Neural crest cell (in vitro differentiated cells): Measurements from ENCODE around the gene IFT122. TPM values are rescaled to one million over a fixed set of nuclear protein-coding genes. Genes with fewer than 3 reads are reported as not detected.
"Not testable (repeated sequence)": the region's sequence is repeated elsewhere in the genome, so short reads cannot be mapped to it uniquely, and the experiment has no call there.

Experiments used
- DNase-seq: peaks from one replicate; pipeline ENCODE4 v3.0.0; 2021; ENCODE audit warnings: low read depth, mixed read lengths, low spot score
- H3K27ac Mint-ChIP-seq: one replicate; pipeline ENCODE4 v1.8.0; 2021; ENCODE audit warnings: mild to moderate bottlenecking, mixed read lengths; ENCODE audit not compliant: unreplicated experiment
- H3K27me3 Mint-ChIP-seq: 2 replicates; pipeline ENCODE4 v1.8.0; 2021; ENCODE audit warnings: low read depth, mild to moderate bottlenecking, mixed read lengths
- H3K36me3 Mint-ChIP-seq: 2 replicates; pipeline ENCODE4 v1.8.0; 2021; ENCODE audit warnings: low read depth, mild to moderate bottlenecking, mixed read lengths
- H3K4me1 Mint-ChIP-seq: 2 replicates; pipeline ENCODE4 v1.8.0; 2021; ENCODE audit warnings: mixed read lengths
- H3K4me3 Mint-ChIP-seq: one replicate; pipeline ENCODE4 v1.8.0; 2021; ENCODE audit warnings: mild to moderate bottlenecking, mixed read lengths
- H3K9me3 Mint-ChIP-seq: 2 replicates; pipeline ENCODE4 v1.8.0; 2021; ENCODE audit warnings: mixed read lengths
- total RNA-seq: library from RNA; stranded (reverse); gene quantifications from 2 replicates; pipeline ENCODE4 v1.2.1, GENCODE V29; 2021
- TF ChIP-seq, protein P1 (sequence below): fragments of 200-600 bp; sonication (generic); conservative IDR thresholded peaks from 2 replicates; pipeline ENCODE4 v1.5.0; 2021; ENCODE audit warnings: antibody characterized with exemption, mild to moderate bottlenecking

IFT122 gene
- total RNA-seq, 1 donor from 2014 or later: 44.9 TPM

DNA sequence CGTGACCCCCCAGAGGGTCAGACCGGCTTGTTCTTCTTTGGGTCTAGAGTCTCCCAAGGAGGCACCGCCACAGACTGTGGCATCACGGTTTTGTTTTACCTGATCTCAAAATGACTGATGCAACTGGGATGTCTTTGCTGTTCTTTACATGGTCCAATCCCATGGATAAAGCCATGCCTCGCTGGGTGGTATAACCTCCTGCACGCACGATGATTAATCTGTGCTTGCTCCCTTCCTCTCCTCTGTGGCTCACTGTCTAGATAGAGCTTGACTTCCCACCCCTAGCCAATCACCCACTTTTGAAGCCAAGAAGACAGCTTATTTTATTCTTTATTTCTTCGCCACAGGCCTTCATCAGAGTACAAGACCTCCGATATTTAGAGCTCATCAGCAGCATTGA, 51.8 kb downstream of the IFT122 start:
- no peak overlapping the region for H3K4me3 Mint-ChIP-seq
- TF ChIP-seq, protein P1, sequence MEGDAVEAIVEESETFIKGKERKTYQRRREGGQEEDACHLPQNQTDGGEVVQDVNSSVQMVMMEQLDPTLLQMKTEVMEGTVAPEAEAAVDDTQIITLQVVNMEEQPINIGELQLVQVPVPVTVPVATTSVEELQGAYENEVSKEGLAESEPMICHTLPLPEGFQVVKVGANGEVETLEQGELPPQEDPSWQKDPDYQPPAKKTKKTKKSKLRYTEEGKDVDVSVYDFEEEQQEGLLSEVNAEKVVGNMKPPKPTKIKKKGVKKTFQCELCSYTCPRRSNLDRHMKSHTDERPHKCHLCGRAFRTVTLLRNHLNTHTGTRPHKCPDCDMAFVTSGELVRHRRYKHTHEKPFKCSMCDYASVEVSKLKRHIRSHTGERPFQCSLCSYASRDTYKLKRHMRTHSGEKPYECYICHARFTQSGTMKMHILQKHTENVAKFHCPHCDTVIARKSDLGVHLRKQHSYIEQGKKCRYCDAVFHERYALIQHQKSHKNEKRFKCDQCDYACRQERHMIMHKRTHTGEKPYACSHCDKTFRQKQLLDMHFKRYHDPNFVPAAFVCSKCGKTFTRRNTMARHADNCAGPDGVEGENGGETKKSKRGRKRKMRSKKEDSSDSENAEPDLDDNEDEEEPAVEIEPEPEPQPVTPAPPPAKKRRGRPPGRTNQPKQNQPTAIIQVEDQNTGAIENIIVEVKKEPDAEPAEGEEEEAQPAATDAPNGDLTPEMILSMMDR: no peak
- DNase-seq: no peak
- H3K4me1 Mint-ChIP-seq: peaks cover 17% of the 10 kb centered on the region
- no peaks in the 10 kb centered on the region for H3K9me3 Mint-ChIP-seq
- no peaks in the 10 kb centered on the region for H3K27me3 Mint-ChIP-seq
- H3K27ac Mint-ChIP-seq: no peak overlapping the region
- H3K36me3 Mint-ChIP-seq: peaks cover 2% of the 10 kb centered on the region

DNA sequence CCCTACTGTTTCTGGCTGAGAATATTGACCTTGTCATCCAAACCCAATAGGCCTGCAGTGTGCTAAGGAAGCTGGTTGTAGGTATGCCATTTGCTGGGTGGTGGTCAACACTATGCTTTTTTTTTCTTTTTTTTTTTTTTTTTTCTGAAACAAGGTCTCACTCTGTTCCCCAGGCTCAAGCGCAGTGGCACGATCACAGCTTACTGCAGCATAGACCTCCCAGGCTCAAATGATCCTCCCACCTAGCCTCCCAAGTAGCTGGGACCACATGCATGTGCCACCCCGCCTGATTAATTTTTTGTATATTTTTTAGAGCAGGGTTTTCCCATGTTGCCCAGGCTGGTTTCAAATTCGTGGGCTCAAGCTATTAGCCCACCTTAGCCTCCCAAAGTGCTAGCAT, 52.7 kb downstream of the IFT122 start:
- Mint-ChIP-seq H3K4me3 (no peak overlapping the region), H3K36me3 (peaks cover 2% of the 10 kb centered on the region), H3K9me3 (no peaks in the 10 kb centered on the region), H3K4me1 (peaks cover 17% of the 10 kb centered on the region), H3K27ac (no peak overlapping the region), H3K27me3 (no peaks in the 10 kb centered on the region)
- TF ChIP-seq, protein P1: no peak
- DNase-seq: no peak

- no peaks in the 10 kb centered on the region for H3K9me3 Mint-ChIP-seq
- no peaks in the 10 kb centered on the region for H3K27me3 Mint-ChIP-seq
- H3K4me1 Mint-ChIP-seq: peaks cover 17% of the 10 kb centered on the region
- TF ChIP-seq, protein P1: no peak
- DNase-seq: no peak
- peaks cover 2% of the 10 kb centered on the region for H3K36me3 Mint-ChIP-seq
- H3K4me3 Mint-ChIP-seq: no peak overlapping the region
- no peak overlapping the region for H3K27ac Mint-ChIP-seq
These were observed 53.2 kb downstream of the IFT122 start for GRCh38 chr3:129493206-129493605.

DNA sequence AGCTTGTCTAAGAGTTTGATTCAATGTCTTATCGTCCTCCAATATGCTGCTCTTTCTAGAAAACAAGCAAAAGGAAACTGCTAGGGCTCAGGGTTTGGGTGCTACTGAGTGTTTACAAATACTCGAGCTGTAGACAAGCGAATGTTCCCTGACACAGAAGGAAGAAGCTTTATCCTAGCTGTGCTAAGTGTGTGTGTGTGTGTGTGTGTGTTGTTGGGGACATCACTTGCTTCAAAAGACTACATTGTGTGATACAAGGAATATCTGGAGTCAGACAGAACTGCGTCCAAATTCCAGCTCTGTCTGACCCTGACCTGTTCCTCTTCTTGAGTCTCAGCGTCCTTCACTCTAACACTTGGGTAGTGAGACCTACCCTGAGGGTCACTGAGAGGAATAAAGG, 54.5 kb downstream of the IFT122 start:
- DNase-seq, H3K36me3 Mint-ChIP-seq, H3K4me3 Mint-ChIP-seq, H3K27me3 Mint-ChIP-seq, H3K9me3 Mint-ChIP-seq: not testable (repeated sequence)
- Mint-ChIP-seq H3K27ac (peak overlapping the region; percentile 7), H3K4me1 (peaks cover 23% of the 10 kb centered on the region)

DNA sequence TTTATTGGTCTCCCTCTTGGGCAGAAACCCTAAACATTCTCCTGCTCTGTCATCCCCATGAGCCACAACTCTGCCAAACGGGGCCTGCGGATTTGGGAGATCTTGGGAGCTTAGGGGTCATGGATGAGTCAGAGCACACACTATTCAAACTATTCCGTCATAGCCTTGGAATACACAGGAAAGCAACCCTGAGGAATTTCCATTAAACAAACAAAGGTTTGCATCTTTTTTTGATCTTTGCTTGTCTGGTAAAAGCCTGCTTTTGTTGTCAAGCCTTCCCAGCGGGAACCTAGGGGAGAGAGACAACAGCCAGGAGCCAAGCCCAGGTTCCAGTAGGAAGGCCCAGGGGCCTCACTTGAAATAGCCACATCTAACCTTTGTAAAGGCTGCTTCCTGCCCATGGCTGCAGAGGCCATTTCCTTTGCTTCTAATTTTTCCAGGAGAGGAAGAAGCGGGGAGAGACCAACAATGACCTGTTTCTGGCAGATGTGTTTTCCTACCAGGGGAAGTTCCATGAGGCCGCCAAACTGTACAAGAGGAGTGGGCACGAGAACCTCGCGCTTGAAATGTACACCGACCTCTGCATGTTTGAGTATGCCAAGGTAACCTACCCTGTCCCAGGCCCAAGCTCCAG, 55.1 kb downstream of the IFT122 start:
- not testable (repeated sequence) for H3K4me3 Mint-ChIP-seq, H3K36me3 Mint-ChIP-seq, H3K27me3 Mint-ChIP-seq, H3K9me3 Mint-ChIP-seq, DNase-seq
- H3K27ac Mint-ChIP-seq: peak overlapping the region; percentile 44
- peaks cover 22% of the 10 kb centered on the region for H3K4me1 Mint-ChIP-seq

DNA sequence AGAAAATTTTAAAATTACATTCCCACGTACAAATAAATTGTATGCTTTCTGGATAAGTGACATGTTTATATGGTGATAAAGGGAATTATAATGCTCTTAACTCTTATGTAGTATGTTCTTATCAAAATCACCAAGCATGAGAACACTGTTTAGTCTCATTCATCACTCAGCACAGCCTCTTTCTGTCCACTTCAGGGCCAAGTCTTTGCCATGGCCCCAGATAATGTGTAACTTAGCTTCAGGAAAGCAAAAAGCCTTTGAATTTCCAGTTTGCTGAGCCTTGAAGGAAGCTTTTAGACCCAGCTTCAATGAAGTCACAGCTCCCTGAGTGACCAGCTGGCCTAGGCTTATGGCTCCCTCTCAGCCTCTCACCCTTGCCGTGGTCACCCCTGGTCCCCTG, 57.9 kb downstream of the IFT122 start:
- not testable (repeated sequence) for H3K9me3 Mint-ChIP-seq, H3K4me3 Mint-ChIP-seq, DNase-seq, H3K27me3 Mint-ChIP-seq, H3K36me3 Mint-ChIP-seq
- Mint-ChIP-seq H3K4me1 (peaks cover 18% of the 10 kb centered on the region), H3K27ac (peak overlapping the region; percentile 43)

DNA sequence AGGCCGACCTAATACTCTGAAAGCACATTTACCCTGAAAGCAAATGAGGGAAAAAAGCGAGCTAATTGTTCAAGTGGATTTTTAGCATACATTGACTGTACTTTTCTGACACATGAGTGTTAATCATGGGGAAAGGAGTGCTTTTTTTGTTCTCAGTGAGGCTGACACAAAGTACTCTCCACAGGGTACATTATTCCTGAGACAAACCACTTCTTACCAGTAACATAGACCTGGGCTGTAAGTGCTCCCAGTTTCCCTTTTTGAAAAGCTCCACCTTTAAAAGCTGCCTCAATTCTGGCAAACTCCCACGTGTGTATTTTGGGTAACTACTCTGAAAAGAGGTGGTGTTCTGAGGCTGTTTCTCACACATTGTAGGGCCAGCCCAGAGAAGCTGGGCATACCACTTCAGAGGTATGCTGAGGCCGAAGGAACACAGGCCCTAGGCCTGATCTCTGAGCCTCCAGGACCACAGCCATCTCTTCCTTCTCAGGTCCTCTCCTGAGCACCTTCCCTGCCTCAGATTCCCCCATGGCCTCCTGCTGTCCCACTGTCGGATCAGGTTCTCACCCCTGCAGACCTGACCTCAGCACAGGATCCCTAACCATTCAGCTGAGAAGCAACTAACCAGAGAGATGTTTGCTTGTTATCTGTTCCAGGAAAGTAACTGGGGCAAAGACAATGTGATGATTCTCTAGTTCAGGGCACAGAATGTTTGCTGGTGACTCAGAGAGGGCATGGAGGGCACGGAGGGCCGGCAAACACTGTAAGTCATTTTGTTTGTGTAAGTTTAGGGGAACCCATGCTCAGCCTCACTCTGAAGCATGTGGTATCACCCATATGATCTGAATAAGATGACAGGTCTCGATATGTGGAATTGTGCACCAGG, 58.8 kb downstream of the IFT122 start:
- not testable (repeated sequence) for H3K4me3 Mint-ChIP-seq, H3K9me3 Mint-ChIP-seq, H3K27ac Mint-ChIP-seq, H3K27me3 Mint-ChIP-seq, DNase-seq, H3K36me3 Mint-ChIP-seq
- H3K4me1 Mint-ChIP-seq: peaks cover 18% of the 10 kb centered on the region

- DNase-seq, H3K27me3 Mint-ChIP-seq, H3K36me3 Mint-ChIP-seq, H3K9me3 Mint-ChIP-seq, H3K4me3 Mint-ChIP-seq, H3K4me1 Mint-ChIP-seq: not testable (repeated sequence)
- peak overlapping the region; percentile 50 for H3K27ac Mint-ChIP-seq
These were observed 59.7 kb downstream of the IFT122 start for GRCh38 chr3:129499604-129500333.
